Left lung (tissue), 10 donors: Measurements from ENCODE around the gene NUAK1. TPM values are rescaled to one million over a fixed set of nuclear protein-coding genes. Genes with fewer than 3 reads are reported as not detected.

Experiments used
- ATAC-seq: fragments of 200-7000 bp; cut with Tn5 transposase; one replicate; pipeline ENCODE4 v1.9.1; 2020; ENCODE audit warnings: moderate library complexity
- DNase-seq, 4 donors: peaks; one replicate each; pipeline ENCODE4 v3.0.0-alpha.2; 2013 to 2020
- H3K27ac ChIP-seq, 2 donors: fragments of 200-600 bp; sonication (generic) in 1 of 2; one replicate each; pipeline versions ENCODE4 v1.5.0 to v1.8.0; 2020 to 2021
- H3K27me3 ChIP-seq, 2 donors: fragments of 200-600 bp; sonication (generic) in 1 of 2; one replicate each; pipeline versions ENCODE4 v1.5.0 to v1.8.0; 2020 to 2021
- H3K36me3 ChIP-seq, 2 donors: fragments of 200-600 bp; sonication (generic) in 1 of 2; one replicate each; pipeline versions ENCODE4 v1.5.0 to v1.8.0; 2020 to 2021
- H3K4me1 ChIP-seq, 2 donors: fragments of 200-600 bp; one replicate each; pipeline ENCODE4 v1.8.0; 2021
- H3K4me3 ChIP-seq, 2 donors: fragments of 200-600 bp; sonication (generic) in 1 of 2; one replicate each; pipeline versions ENCODE4 v1.5.0 to v1.8.0; 2020 to 2021; ENCODE audit warnings: mild to moderate bottlenecking in 1 of 2
- H3K9me3 ChIP-seq, 2 donors: fragments of 200-600 bp; sonication (generic) in 1 of 2; one replicate each; pipeline versions ENCODE4 v1.5.0 to v1.8.0; 2020 to 2021
- intact Hi-C, 2 donors: fragments of 100-400 bp; cut with DNase I; formaldehyde crosslinking; loops; one replicate each; pipeline versions ENCODE4 v1.11.2 to v1.14.2; 2022
- polyA plus RNA-seq, 6 donors: library from polyadenylated mRNA; unstranded; fragments of 120-200 nt; gene quantifications; one replicate each; pipeline ENCODE4 v1.2.1, GENCODE V29; 2013; ENCODE audit not compliant: insufficient read length in 6 of 6
- total RNA-seq, 2 donors: library from RNA; stranded (reverse); fragmentation: NEBNext Ultra II Directional; extraction: Animal tissue kit (Norgen Biotek cat#: 25700); gene quantifications; one replicate each; pipeline ENCODE4 v1.2.1, GENCODE V29; 2021
- TF ChIP-seq, protein P1 (sequence below), 2 donors: fragments of 200-600 bp; sonication (generic) in 1 of 2; IDR thresholded peaks; one replicate each; pipeline versions ENCODE4 v1.5.0 to v1.8.0; 2021; ENCODE audit warnings: antibody characterized with exemption in 2 of 2
- donor health status: DM: no; HTN: yes; CAD: no.
- donor health status: DM: no; HTN: no; CAD: no.

NUAK1 gene
- total and polyA plus RNA-seq, 8 donors = 6.5 to 11.7 (median 8.1) TPM

DNA sequence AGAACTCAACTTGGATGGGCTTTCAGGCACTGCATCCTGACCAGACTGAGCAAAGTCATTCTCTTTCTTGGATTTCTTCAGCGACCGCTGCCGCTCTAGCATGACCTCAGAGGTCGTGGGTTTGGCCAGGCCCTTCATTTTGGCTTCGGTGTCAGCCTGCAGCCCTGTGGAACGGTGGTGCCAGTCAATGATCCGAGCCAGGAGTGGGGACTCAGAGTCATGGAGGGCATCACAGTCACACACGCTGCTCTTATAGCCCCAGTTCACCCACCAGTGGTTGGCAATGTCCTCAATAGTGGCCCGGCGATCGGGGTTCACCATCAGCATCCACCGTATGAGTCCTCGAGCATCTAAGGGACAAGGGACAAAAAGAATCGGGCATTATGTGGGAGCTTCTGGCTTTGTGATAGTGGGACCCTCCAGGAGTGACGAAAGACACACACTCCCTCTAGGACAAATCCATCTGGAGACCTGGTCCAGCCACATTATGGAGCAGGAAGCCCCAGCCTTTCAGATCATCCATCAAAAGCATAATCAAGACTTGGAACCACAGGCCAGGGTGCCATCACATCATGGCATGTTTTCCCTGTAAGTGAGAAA lies 71.0 kb downstream of the NUAK1 start:
- H3K27ac ChIP-seq = no peak overlapping the region
- no peaks in the 10 kb centered on the region for H3K4me1 ChIP-seq
- TF ChIP-seq, protein P1, sequence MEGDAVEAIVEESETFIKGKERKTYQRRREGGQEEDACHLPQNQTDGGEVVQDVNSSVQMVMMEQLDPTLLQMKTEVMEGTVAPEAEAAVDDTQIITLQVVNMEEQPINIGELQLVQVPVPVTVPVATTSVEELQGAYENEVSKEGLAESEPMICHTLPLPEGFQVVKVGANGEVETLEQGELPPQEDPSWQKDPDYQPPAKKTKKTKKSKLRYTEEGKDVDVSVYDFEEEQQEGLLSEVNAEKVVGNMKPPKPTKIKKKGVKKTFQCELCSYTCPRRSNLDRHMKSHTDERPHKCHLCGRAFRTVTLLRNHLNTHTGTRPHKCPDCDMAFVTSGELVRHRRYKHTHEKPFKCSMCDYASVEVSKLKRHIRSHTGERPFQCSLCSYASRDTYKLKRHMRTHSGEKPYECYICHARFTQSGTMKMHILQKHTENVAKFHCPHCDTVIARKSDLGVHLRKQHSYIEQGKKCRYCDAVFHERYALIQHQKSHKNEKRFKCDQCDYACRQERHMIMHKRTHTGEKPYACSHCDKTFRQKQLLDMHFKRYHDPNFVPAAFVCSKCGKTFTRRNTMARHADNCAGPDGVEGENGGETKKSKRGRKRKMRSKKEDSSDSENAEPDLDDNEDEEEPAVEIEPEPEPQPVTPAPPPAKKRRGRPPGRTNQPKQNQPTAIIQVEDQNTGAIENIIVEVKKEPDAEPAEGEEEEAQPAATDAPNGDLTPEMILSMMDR (IDR thresholded peaks at IDR 0.05) = no peak
- H3K36me3 ChIP-seq = no peaks in the 10 kb centered on the region
- ATAC-seq = no peak
- H3K4me3 ChIP-seq = no peak overlapping the region
- no peak for DNase-seq
- no peaks in the 10 kb centered on the region for H3K27me3 ChIP-seq
- H3K9me3 ChIP-seq = no peaks in the 10 kb centered on the region
- intact Hi-C loops = no loop called here

DNA sequence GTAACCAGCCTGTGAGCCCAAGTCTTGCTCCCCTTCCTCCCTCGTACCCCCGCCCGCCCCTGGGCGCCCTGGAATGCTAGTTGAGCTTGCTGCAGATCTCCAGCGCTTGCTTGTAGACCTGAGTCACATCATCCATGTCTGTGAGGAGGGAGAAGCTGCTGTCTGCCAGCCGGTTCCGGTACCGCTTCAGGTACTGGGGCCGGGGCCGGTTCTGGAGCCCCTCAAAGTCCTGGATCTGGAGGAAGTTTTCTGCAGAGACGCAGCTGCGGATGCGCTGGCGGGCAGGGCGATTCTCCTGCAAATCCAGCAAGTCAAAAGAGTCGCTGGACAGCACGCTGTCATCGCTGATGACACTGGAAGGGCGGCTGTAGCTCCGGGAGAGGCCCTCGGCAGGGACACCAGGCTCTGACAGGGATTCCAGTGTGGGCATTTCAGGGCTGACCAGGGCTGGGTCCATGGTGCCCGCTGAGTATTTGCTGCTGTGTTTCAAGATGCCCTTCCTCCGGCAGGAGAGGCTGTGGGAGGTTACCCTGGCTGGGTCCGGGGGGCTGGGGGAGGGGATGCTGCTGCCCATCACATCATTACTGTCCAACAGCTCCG lies 71.9 kb downstream of the NUAK1 start:
- Histone ChIP-seq H3K36me3 (no peaks in the 10 kb centered on the region), H3K27ac (no peak overlapping the region), H3K4me3 (no peak overlapping the region), H3K27me3 (no peaks in the 10 kb centered on the region), H3K9me3 (no peaks in the 10 kb centered on the region), H3K4me1 (no peaks in the 10 kb centered on the region)
- TF ChIP-seq, protein P1 (IDR thresholded peaks at IDR 0.05) = no peak
- intact Hi-C loops = no loop called here
- DNase-seq (no peak), ATAC-seq (no peak)

DNA sequence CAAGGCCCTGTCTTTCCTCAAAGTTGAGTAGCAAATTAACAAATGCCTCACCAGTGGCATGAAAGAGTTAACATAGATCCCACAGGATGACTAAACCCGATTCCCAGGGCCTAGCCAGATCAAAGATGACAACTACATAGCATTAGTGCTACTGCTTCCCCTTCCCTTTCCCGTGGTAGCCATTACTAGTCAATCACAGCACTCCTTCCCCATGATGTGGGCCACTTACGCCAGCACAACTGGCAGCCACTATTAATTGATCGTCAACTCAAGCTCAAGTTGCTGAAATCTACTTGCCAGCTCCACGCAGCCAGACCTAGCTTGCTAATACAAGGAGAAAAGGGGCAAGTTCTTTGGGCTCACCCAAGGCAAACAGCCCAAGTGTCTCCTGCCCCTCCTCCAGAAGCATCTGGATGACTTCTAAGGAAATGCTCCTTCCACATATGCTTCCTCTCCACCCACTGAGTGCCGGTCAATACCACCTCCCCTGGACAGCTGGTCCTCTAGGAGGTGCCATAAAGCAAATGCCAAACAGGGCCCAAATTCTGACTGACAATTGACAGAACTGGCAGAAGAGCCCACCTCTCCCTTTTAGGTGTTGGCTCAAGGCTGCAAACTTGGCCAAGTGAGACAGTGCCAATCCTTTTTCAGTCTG lies 72.6 kb downstream of the NUAK1 start:
- H3K27ac ChIP-seq = no peak overlapping the region
- ATAC-seq (no peak), DNase-seq (no peak)
- TF ChIP-seq, protein P1 (IDR thresholded peaks at IDR 0.05) = no peak
- no peaks in the 10 kb centered on the region for H3K27me3 ChIP-seq
- no peaks in the 10 kb centered on the region for H3K36me3 ChIP-seq
- no peaks in the 10 kb centered on the region for H3K9me3 ChIP-seq
- intact Hi-C loops = no loop called here
- no peak overlapping the region for H3K4me3 ChIP-seq
- no peaks in the 10 kb centered on the region for H3K4me1 ChIP-seq

DNA sequence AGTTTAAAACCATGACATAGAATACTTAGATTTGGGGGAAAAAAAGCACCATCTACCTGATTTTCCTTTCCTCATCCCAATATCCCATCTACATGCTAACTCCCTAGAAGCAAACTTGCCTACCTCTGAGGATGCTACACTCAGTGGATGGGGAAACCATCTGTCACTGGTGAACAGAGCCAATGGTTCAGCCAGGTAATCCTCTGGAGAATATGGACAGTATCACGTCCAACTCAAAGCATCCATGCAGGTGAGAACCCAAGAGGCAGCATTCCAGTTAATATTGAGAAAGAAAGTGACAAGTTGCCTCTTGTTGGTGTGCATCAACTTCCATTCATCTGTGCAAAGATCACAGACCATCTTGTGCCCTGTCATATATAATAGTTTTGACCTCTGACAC lies 73.2 kb downstream of the NUAK1 start:
- no peaks in the 10 kb centered on the region for H3K9me3 ChIP-seq
- no peaks in the 10 kb centered on the region for H3K27me3 ChIP-seq
- H3K27ac ChIP-seq = no peak overlapping the region
- H3K4me1 ChIP-seq = no peaks in the 10 kb centered on the region
- H3K36me3 ChIP-seq = no peaks in the 10 kb centered on the region
- no peak for ATAC-seq
- DNase-seq = no peak
- no peak overlapping the region for H3K4me3 ChIP-seq
- intact Hi-C loops = no loop called here
- TF ChIP-seq, protein P1 (IDR thresholded peaks at IDR 0.05) = no peak

DNA sequence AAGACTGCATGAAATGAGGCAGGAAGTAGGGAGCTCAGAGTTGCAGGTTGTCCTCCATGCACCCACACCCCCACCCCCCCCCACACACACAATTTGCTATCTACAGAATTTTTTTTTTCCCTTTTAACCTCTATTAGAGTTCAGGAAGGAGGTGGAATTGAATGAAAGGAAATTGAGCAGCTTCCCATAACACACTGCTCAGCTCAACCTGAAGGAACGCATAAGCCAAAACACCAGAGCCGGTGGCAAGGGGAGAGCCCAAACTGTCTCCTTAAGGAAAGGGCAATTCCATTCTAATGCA lies 74.1 kb downstream of the NUAK1 start:
- Histone ChIP-seq H3K36me3 (no peaks in the 10 kb centered on the region), H3K4me1 (no peaks in the 10 kb centered on the region), H3K27me3 (no peaks in the 10 kb centered on the region), H3K27ac (no peak overlapping the region), H3K9me3 (no peaks in the 10 kb centered on the region), H3K4me3 (no peak overlapping the region)
- intact Hi-C loops = no loop called here
- TF ChIP-seq, protein P1 (IDR thresholded peaks at IDR 0.05) = no peak
- DNase-seq = no peak
- ATAC-seq = no peak
